HepG2 (cell line): ENCODE results near the gene GINS3. TPM values are rescaled to one million over a fixed set of nuclear protein-coding genes. Genes with fewer than 3 reads are reported as not detected.

Experiments used
- ATAC-seq: fragments of 200-7000 bp; cut with Tn5 transposase; 3 replicates; pipeline ENCODE4 v1.9.1; 2020; ENCODE audit warnings: mild to moderate bottlenecking, moderate library complexity
- BruUV-seq: library from RNA; stranded (reverse); fragments of 400-500 nt; replicated peaks from 2 replicates; lab custom pipeline; 2021; lab: Mats Ljungman, UMichigan
- CTCF ChIA-PET: fragments of 300-600 bp; formaldehyde crosslinking; extraction: SDS; loops from one replicate; lab custom pipeline; 2021; ENCODE audit warnings: low total read pairs, inconsistent platforms, low intra/inter-chr PET ratio; lab: Yijun Ruan, JAX
- POLR2A ChIA-PET: fragments of 350-600 bp; sonication (Branson Sonifier 250); formaldehyde crosslinking; loops from one replicate; lab custom pipeline; 2020; ENCODE audit warnings: antibody characterized with exemption, inconsistent platforms; lab: Yijun Ruan, JAX
- DNase-seq: peaks from one replicate; pipeline ENCODE4 v3.0.0-alpha.2; 2015; ENCODE audit warnings: low spot score
- FAIRE-seq: peaks from 3 replicates; lab custom pipeline; 2011; peaks lifted over from hg19 to GRCh38; lab: Jason Lieb, UNC
- H2AFZ ChIP-seq: one replicate; pipeline ENCODE4 v1.6.1; 2011; ENCODE audit warnings: low read length, inconsistent platforms
- H3K27ac ChIP-seq: fragments of 300-600 bp; 3 replicates; pipeline ENCODE4 v1.8.0; 2011; ENCODE audit warnings: mixed run types, mild to moderate bottlenecking, mixed read lengths, low read length, inconsistent platforms; ENCODE audit not compliant: insufficient read depth; ENCODE audit errors: extremely low read length
- H3K27me3 ChIP-seq, 2 experiments: fragments of 200-600 bp in 1 of 2; 2 replicates in 1 of 2; 3 replicates in 1 of 2; pipeline versions ENCODE4 v1.6.0 to v1.8.0; 2011; ENCODE audit warnings: low read length in 2 of 2, mild to moderate bottlenecking in 2 of 2, moderate library complexity in 2 of 2, inconsistent platforms in 1 of 2; ENCODE audit not compliant: insufficient read depth in 2 of 2, control insufficient read depth in 1 of 2
- H3K36me3 ChIP-seq, 2 experiments: fragments of 200-600 bp in 1 of 2; replicated peaks in 1 of 2; 2 replicates in 1 of 2; 3 replicates in 1 of 2; pipeline versions ENCODE4 v1.5.1 to v1.8.0; 2011; ENCODE audit warnings: low read length in 2 of 2, inconsistent platforms in 1 of 2; ENCODE audit not compliant: insufficient read depth in 2 of 2, control insufficient read depth in 1 of 2
- H3K4me1 ChIP-seq: 2 replicates; pipeline ENCODE4 v1.5.1; 2012; ENCODE audit warnings: low read length, inconsistent platforms; ENCODE audit not compliant: insufficient read depth
- H3K4me2 ChIP-seq: 2 replicates; pipeline ENCODE4 v1.6.0; 2011; ENCODE audit warnings: low read depth, low read length, inconsistent platforms
- H3K4me3 ChIP-seq, 3 experiments: fragments of 200-600 bp in 1 of 3; sonication (generic), shearing (Covaris generic) in 1 of 3; replicated peaks in 1 of 3; 2 replicates each; pipeline ENCODE4 v1.5.1; 2011 to 2016; ENCODE audit warnings: low read length in 3 of 3, inconsistent platforms in 2 of 3, low read depth in 2 of 3, mild to moderate bottlenecking in 2 of 3, control low read depth in 1 of 3, mixed read lengths in 1 of 3; ENCODE audit not compliant: insufficient read depth in 1 of 3
- H3K79me2 ChIP-seq: one replicate; pipeline ENCODE4 v1.6.1; 2011; ENCODE audit warnings: low read length, inconsistent platforms; ENCODE audit not compliant: insufficient read depth
- H3K9ac ChIP-seq: 2 replicates; pipeline ENCODE4 v1.6.0; 2011; ENCODE audit warnings: mild to moderate bottlenecking, low read depth, low read length, inconsistent platforms; ENCODE audit not compliant: insufficient read depth
- H3K9me3 ChIP-seq: 2 replicates; pipeline ENCODE4 v1.5.1; 2012; ENCODE audit warnings: mild to moderate bottlenecking, low read length
- H4K20me1 ChIP-seq: 2 replicates; pipeline ENCODE4 v1.6.0; 2011; ENCODE audit warnings: inconsistent platforms, mild to moderate bottlenecking, low read length, moderate library complexity; ENCODE audit not compliant: insufficient read depth
- MAFF ChIP-seq: IDR thresholded peaks from 2 replicates; pipeline ENCODE4 v1.6.1; 2011; ENCODE audit warnings: low read depth, low read length, improper control_type of control experiment
- MAFK ChIP-seq, 2 experiments: IDR thresholded peaks in 1 of 2; conservative IDR thresholded peaks in 1 of 2; 2 replicates each; pipeline ENCODE4 v1.6.1; 2011; ENCODE audit warnings: improper control_type of control experiment in 2 of 2, low read length in 2 of 2
- SP5 ChIP-seq: IDR thresholded peaks from 2 replicates; pipeline ENCODE4 v1.6.1; 2016; ENCODE audit warnings: low read depth, borderline replicate concordance
- SPEN ChIP-seq: sonication (generic); formaldehyde crosslinking; IDR thresholded peaks from 2 replicates; pipeline ENCODE4 v1.5.1; 2020; ENCODE audit warnings: low read depth, mild to moderate bottlenecking, missing genetic modification reagents
- ZBTB7B ChIP-seq: sonication (generic); formaldehyde crosslinking; IDR thresholded peaks from 2 replicates; pipeline ENCODE4 v1.4.0; 2020; ENCODE audit warnings: missing genetic modification reagents
- ZNF367 ChIP-seq: sonication (generic); formaldehyde crosslinking; IDR thresholded peaks from 2 replicates; pipeline ENCODE4 v1.4.0; 2020; ENCODE audit warnings: missing genetic modification reagents, borderline replicate concordance
- WGBS: methylation state at CpG from one replicate; pipeline ENCODE4 v1.1.6; 2017; ENCODE audit warnings: low lambda C conversion rate; 5-methylcytosine and 5-hydroxymethylcytosine counted together
- in situ Hi-C: cut with HindIII; loops from 2 replicates; pipeline ENCODE4 v1.10.0; 2017; ENCODE audit warnings: low pct_unique_long_range_greater_than_20kb; ENCODE audit not compliant: extremely low pct_ligation_motif_present
- intact Hi-C: fragments of 100-400 bp; cut with micrococcal nuclease; formaldehyde crosslinking; loops from one replicate; pipeline ENCODE4 v1.10.0; 2022; ENCODE audit not compliant: unreplicated experiment
- polyA plus RNA-seq, 8 experiments: library from polyadenylated mRNA; depleted of rRNA in 3 of 8; stranded (reverse) in 7 of 8; unstranded in 1 of 8; fragments of >200 nt; fragmentation: Illumina TruSeq in 4 of 8; extraction: Trizol in 4 of 8; gene quantifications; 2 replicates each; pipeline versions ENCODE4 v1.2.1 to v1.2.3, GENCODE V29; 2011 to 2016; ENCODE audit warnings: low read depth in 4 of 8, missing spikeins in 1 of 8, mixed read lengths in 1 of 8; ENCODE audit not compliant: insufficient read depth in 1 of 8
- total RNA-seq, 5 experiments: library from RNA; depleted of rRNA; stranded (reverse); fragments of >200 nt; fragmentation: Illumina TruSeq; extraction: Trizol; gene quantifications; 2 replicates each; pipeline ENCODE4 v1.2.3, GENCODE V29; 2016; ENCODE audit warnings: low read depth in 1 of 5

The GINS3 gene
- total and polyA plus RNA-seq, 2 of the 13 experiments (the other 11 are each of a cell fraction or from before 2014, with no cell fraction given) = 6.5 to 19.3 TPM

DNA sequence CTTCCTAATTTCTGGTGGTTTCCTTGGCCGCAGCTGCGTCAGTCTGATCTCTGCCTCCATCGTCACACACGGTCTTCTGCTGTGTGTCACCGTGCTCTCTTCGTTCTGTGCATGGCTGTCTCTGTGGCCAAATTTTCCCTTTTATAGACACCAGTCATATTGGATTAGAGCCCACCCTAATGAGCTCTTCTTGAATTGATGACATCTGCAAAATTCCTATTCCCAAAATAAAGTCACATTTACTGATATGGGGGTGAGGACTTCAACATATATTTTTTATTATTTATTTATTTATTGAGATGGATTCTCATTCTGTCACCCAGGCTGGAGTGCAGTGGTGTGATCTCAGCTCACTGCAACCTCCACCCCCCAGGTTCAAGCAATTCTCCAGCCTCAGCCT is 38.4 kb downstream of the GINS3 start:
- 74% methylated on average over 6 of the region's 6 CpGs for WGBS
- FAIRE-seq (no peak), ATAC-seq (no peak), DNase-seq (no peak)
- no peak overlapping the region for H3K27ac ChIP-seq
- no peak for TF ChIP-seq ZBTB7B (CRISPR knock-in tag)
- peak; percentile 63; the same call in 1 of the 2 replicates for TF ChIP-seq MAFF
- TF ChIP-seq MAFK (conservative IDR thresholded peaks at IDR 0.05 in 1 of 2, IDR thresholded peaks at IDR 0.05 in 1 of 2; ENCODE audit: low read length in 2 of 2) = peak; percentile 70 to 79
- H3K79me2 ChIP-seq = no peaks in the 10 kb centered on the region
- no peaks in the 10 kb centered on the region for H3K36me3 ChIP-seq
- in situ Hi-C loops (no loop called here), intact Hi-C loops (no loop called here)
- ChIA-PET POLR2A (no interaction called here), CTCF (no interaction called here)
- H3K27me3 ChIP-seq = peaks cover 2 to 22% of the 10 kb centered on the region in 2 experiments; a peak in 2 of 5 replicates
- H4K20me1 ChIP-seq = no peaks in the 10 kb centered on the region
- no peaks in the 10 kb centered on the region for H3K9me3 ChIP-seq
- H3K4me1 ChIP-seq = no peaks in the 10 kb centered on the region
- no peak overlapping the region for H2AFZ ChIP-seq
- no peak overlapping the region for H3K4me3 ChIP-seq
- H3K4me2 ChIP-seq = no peak overlapping the region
- H3K9ac ChIP-seq = no peak overlapping the region
- BruUV-seq = no TSS peak

DNA sequence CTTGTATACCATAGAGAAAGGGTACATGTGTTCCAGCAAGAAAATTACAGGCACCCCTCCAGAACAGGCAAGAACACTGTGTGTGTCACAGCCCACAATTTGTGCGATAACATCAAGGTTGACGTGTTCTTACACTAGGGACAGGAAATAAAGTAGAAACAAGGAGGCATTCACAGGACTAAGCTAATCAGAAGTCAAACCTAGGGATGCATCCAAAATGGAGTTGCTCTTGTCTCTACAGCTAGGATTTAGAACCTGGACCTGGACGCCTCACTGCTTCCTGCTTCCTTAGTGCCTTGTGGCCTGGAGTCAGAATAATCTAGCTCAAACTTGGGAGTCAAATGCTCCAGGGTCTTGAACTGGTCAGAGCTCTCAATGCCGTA is 41.3 kb downstream of the GINS3 start:
- TF ChIP-seq SP5 (CRISPR knock-in tag) (no peak), ZNF367 (no peak), SPEN (CRISPR knock-in tag) (no peak)
- H3K27ac ChIP-seq = no peak overlapping the region
- ChIA-PET CTCF (no interaction called here), POLR2A (no interaction called here)
- peaks cover 2 to 12% of the 10 kb centered on the region in 2 experiments; a peak in 2 of 5 replicates for H3K27me3 ChIP-seq
- no peaks in the 10 kb centered on the region for H3K9me3 ChIP-seq
- no peaks in the 10 kb centered on the region for H4K20me1 ChIP-seq
- ATAC-seq (no peak), FAIRE-seq (no peak), DNase-seq (no peak)
- no peak overlapping the region for H3K9ac ChIP-seq
- in situ Hi-C loops (no loop called here), intact Hi-C loops (no loop called here)
- BruUV-seq = no TSS peak
- H3K79me2 ChIP-seq = no peaks in the 10 kb centered on the region
- H3K4me2 ChIP-seq = no peak overlapping the region
- H3K4me3 ChIP-seq = no peak overlapping the region
- WGBS = 54% methylated on average over 4 of the region's 4 CpGs
- no peaks in the 10 kb centered on the region for H3K4me1 ChIP-seq
- no peaks in the 10 kb centered on the region for H3K36me3 ChIP-seq
- H2AFZ ChIP-seq = no peak overlapping the region
